ENCODE measurements around the gene ZIM2. TPM values are rescaled to one million over a fixed set of nuclear protein-coding genes. Genes with fewer than 3 reads are reported as not detected.

ZIM2 gene
- total and polyA plus RNA-seq, 4 donors, result 0.08 to 1.6 (median 0.12) TPM; not detected in 1

DNA sequence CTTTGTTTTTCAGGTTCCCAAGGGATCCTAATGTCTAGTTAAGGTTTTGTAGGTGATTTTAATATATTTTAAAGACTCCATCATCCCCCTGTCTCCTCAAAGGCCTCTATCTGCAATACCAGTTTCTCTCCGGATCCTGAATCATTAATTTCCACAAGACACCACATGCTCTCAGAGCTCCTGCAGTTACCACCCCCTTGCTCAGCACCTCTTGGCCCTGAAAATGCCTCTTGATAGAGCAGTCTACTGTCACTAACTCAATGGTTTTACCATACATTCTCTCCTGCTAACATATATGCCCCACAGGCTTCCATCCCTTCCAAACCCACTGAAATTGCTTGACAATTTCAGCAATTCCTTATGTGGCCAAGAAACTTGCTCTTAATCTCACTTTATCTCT, 1.9 kb upstream of the ZIM2 start:
- Histone ChIP-seq H3K9me3 (ENCODE audit: control insufficient read depth in 4 of 4, insufficient read depth in 3 of 4, low read length in 3 of 4) (peaks cover 0 to 34% (median 0%) of the 10 kb centered on the region in 4 donors), H3K4me3 (no peak overlapping the region), H3K36me3 (ENCODE audit: control insufficient read depth in 4 of 4, insufficient read depth in 4 of 4, low read length in 4 of 4) (no peaks in the 10 kb centered on the region), H3K9ac (ENCODE audit: insufficient read depth in 1 of 2, low read length in 2 of 2) (no peak overlapping the region), H3K27ac (ENCODE audit: low read depth in 1 of 2, low read length in 1 of 2) (no peak overlapping the region), H3K27me3 (ENCODE audit: control insufficient read depth in 3 of 3, insufficient read depth in 3 of 3, low read length in 2 of 3) (no peaks in the 10 kb centered on the region), H3K4me1 (ENCODE audit: control insufficient read depth in 5 of 5, insufficient read depth in 5 of 5, low read length in 5 of 5) (peaks cover 0 to 1% (median 0%) of the 10 kb centered on the region in 5 donors)
- DNase-seq (no peak), ATAC-seq (ENCODE audit: insufficient read depth, low FRiP score) (no peak)
- TF ChIP-seq, protein P1, sequence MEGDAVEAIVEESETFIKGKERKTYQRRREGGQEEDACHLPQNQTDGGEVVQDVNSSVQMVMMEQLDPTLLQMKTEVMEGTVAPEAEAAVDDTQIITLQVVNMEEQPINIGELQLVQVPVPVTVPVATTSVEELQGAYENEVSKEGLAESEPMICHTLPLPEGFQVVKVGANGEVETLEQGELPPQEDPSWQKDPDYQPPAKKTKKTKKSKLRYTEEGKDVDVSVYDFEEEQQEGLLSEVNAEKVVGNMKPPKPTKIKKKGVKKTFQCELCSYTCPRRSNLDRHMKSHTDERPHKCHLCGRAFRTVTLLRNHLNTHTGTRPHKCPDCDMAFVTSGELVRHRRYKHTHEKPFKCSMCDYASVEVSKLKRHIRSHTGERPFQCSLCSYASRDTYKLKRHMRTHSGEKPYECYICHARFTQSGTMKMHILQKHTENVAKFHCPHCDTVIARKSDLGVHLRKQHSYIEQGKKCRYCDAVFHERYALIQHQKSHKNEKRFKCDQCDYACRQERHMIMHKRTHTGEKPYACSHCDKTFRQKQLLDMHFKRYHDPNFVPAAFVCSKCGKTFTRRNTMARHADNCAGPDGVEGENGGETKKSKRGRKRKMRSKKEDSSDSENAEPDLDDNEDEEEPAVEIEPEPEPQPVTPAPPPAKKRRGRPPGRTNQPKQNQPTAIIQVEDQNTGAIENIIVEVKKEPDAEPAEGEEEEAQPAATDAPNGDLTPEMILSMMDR (IDR thresholded peaks at IDR 0.05; ENCODE audit: control extremely low read depth, extremely low read depth), result no peak
- WGBS, 2 donors, result 79 to 86% methylated on average over 1 of the region's 1 CpG

DNA sequence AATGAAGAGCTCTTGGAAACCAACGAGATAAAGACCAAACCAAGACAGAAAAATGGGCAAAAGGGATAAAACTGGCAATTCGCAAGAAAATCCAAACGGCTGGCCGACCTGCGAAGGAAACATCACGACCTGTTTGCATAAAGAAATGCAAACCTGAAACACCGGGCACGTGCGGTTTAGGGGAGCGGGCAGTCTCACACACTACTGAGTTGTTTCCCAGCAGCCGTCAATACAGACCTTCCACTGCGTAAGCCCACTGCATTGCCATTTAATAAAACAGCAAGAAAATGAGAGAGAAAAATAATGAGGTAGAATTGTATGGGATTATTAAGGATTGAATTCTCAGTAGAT, 642 bp upstream of the ZIM2 start:
- peaks cover 0 to 2% (median 0%) of the 10 kb centered on the region in 5 donors for H3K4me1 ChIP-seq (ENCODE audit: control insufficient read depth in 5 of 5, insufficient read depth in 5 of 5, low read length in 5 of 5)
- H3K9ac ChIP-seq (ENCODE audit: insufficient read depth in 1 of 2, low read length in 2 of 2), result peak overlapping the region in 1 of 2 donors; percentile 34
- H3K4me3 ChIP-seq, result no peak overlapping the region
- DNase-seq, result peak in 2 of 3 donors; percentile 20 to 24
- TF ChIP-seq, protein P1 (IDR thresholded peaks at IDR 0.05; ENCODE audit: control extremely low read depth, extremely low read depth), result no peak
- no peaks in the 10 kb centered on the region for H3K36me3 ChIP-seq (ENCODE audit: control insufficient read depth in 4 of 4, insufficient read depth in 4 of 4, low read length in 4 of 4)
- peaks cover 0 to 36% (median 0%) of the 10 kb centered on the region in 4 donors for H3K9me3 ChIP-seq (ENCODE audit: control insufficient read depth in 4 of 4, insufficient read depth in 3 of 4, low read length in 3 of 4)
- WGBS, 2 donors, result 44 to 47% methylated on average over 12 of the region's 12 CpGs
- ATAC-seq (ENCODE audit: insufficient read depth, low FRiP score), result no peak
- no peak overlapping the region for H3K27ac ChIP-seq (ENCODE audit: low read depth in 1 of 2, low read length in 1 of 2)
- H3K27me3 ChIP-seq (ENCODE audit: control insufficient read depth in 3 of 3, insufficient read depth in 3 of 3, low read length in 2 of 3), result no peaks in the 10 kb centered on the region

DNA sequence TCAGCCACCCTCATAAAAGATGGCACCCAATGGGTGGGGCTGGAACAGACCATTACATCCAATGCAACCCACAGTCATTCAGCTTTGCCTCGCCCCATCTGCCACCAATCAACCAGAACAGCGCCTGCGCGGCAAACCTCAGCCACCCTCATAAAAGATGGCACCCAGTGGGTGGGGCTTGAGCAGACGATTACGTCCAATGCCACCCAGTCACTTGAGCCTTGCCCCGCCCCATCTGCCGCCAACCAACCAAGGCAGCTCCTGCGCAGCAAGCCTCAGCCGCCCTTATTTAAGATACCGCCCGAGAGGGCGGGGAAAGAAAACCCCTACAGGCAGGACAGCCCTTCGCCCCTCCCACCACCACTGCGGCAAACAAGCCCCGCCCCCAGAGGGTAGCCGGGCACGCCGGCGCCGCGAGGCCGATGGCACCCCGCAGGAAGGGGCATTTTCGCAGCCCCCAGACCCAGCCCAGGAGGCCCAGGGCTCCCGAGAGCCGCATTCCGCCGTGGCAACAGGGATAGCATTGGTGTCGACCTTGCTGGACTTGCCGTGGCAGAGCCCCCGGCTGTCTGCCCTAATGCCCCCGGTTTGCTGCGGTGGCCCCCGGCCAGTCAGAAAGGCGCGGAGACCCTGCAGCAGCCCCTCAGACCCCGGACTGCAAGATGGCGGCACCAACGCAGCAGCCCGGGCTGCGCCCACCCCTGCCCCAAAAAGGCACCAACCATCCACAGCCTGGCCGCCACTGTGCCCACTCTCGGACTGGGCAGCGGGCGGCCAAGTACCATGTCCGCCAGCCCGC, 675 bp downstream of the ZIM2 start:
- Histone ChIP-seq H3K27me3 (ENCODE audit: control insufficient read depth in 3 of 3, insufficient read depth in 3 of 3, low read length in 2 of 3) (no peaks in the 10 kb centered on the region), H3K4me3 (no peak overlapping the region), H3K27ac (ENCODE audit: low read depth in 1 of 2, low read length in 1 of 2) (peak overlapping the region in 1 of 2 donors; percentile 34), H3K9ac (ENCODE audit: insufficient read depth in 1 of 2, low read length in 2 of 2) (no peak overlapping the region), H3K9me3 (ENCODE audit: control insufficient read depth in 4 of 4, insufficient read depth in 3 of 4, low read length in 3 of 4) (peaks cover 0 to 38% (median 0%) of the 10 kb centered on the region in 4 donors), H3K36me3 (ENCODE audit: control insufficient read depth in 4 of 4, insufficient read depth in 4 of 4, low read length in 4 of 4) (no peaks in the 10 kb centered on the region), H3K4me1 (ENCODE audit: control insufficient read depth in 5 of 5, insufficient read depth in 5 of 5, low read length in 5 of 5) (peaks cover 0 to 2% (median 0%) of the 10 kb centered on the region in 5 donors)
- ATAC-seq (ENCODE audit: insufficient read depth, low FRiP score) (peak; percentile 28), DNase-seq (peak; percentile 97)
- WGBS, 2 donors, result 53 to 57% methylated on average over 45 to 48 of the region's 48 CpGs
- TF ChIP-seq, protein P1 (IDR thresholded peaks at IDR 0.05; ENCODE audit: control extremely low read depth, extremely low read depth), result no peak
